ENCODE measurements around the gene STK32B. TPM values are rescaled to one million over a fixed set of nuclear protein-coding genes. Genes with fewer than 3 reads are reported as not detected.
"Not testable (repeated sequence)": the region's sequence is repeated elsewhere in the genome, so short reads cannot be mapped to it uniquely, and the experiment has no call there.

Gene STK32B
- total RNA-seq, 1 experiment from 2014 or later, result 16.8 TPM

DNA sequence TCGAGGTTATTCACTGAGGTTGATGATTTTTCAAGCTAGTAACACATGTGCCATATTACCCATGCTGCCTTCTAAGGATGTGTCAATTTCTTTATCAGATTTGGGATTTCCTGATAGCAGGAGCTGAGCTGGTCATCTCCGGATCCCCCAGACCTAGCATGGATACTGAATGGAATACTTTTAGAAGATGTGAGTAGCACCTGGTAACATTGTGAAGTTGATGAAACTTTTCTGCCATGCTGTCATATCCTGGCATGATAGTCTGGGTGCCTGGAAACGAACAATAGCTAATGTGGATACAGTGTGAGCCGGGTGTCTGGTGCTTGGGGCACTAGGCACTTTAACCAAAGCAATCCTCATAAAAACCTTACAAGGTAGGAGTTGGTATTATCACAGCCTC is 21.1 kb upstream of the STK32B start:
- no peak for DNase-seq (ENCODE audit: low spot score)

DNA sequence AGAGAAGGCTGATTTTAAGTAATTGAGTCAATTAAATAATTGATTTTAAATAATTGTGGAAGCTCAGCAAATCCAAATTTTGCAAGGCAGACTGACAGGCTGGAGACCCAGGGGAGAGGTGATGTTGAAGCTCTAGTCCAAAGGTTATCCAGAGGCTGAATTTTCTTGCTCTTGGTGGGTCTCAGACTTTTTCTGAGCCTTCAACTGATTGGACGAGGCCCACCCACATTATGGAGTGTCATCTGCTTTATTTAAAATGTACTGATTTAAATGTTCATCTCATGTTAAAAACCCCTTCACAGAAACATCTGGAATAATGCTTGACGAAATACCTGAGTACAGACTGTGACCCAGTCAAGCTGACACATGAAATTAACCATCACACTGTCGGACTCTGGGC is 20.4 kb upstream of the STK32B start:
- DNase-seq (ENCODE audit: low spot score), result no peak

DNA sequence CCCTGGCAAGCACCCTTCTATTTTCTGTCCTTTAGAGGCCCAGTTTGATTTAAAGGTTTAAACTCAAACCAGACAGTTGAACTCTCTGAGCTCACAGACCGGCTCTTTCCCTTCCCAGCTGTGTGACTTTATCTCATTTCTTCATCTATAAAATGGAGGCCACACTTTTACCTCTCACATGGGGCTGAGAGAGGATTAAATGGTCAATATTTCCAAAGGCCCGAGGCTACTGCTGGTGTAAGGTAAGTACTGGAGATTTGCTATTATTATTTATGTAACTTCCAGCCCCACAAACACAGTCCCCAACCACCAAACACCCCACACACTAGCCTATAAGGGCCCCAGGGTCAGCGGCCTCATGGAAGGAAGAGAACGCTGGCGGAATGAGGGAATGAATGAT is 18.5 kb upstream of the STK32B start:
- DNase-seq (ENCODE audit: low spot score), result no peak

DNA sequence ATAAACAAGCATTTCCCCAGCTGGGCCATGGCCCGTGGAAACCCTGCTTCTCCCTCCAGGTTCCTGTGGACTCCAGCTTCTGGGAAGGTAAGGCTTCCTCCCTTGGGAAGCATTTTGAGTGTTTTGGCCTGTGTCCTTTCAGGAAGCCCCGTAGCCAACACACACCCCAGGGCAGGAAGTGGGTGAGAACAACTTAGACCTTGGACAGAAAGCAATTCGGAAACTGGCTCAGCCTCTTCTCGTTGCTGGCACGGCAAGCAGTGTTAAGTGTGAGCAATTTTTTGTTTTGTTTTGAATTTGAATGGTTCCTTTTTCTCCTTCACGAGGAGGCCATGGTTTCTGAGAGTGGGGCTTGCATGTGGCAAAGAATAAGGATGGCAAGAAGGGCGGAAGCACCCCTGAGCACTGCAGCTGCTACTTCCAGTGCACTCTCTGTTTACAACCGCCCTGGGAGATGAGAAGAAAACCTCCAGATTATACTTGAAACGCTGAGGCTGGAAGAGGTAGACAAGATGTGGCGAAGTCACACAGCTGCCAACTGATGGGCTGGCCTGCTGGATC is 17.9 kb upstream of the STK32B start:
- DNase-seq (ENCODE audit: low spot score), result peak; percentile 56

DNA sequence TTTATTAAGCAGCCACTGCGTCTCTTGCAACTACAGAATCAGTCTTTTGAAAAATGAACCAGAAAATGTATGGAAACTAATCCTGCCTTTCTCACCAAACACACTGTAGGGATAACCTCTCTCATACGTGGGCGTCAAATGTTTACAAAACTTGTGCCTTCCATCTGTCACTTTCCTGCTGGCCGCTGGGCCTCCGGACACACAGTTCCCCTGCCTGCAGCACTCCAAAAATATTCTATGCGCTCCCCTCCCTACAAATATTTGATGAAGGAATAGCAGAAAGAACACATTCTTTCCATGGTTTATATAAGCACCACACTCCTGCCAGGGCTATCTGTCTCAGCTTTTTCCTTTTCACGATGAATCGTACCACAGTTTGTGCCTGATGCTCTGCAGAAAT is 17.1 kb upstream of the STK32B start:
- DNase-seq (ENCODE audit: low spot score), result no peak

DNA sequence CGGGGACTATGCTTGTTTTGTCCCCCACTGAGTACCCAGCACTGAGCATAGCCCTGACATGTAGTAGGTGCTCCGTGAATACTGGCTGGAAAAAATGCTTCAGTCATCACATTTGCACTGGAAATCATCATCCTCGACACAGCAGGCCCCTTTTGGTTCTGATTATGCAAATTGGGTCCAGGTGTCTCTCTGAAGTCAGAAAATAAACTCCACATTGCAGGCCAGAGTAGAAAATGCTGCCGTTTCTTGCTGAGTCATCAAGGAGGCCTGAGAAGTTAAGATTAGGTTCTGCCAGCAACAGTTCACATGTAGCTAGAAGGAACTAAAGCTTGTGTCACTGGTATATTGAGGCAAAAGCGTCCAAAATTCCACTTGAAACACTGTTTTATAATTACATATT is 15.0 kb upstream of the STK32B start:
- DNase-seq (ENCODE audit: low spot score), result peak; percentile 51

DNA sequence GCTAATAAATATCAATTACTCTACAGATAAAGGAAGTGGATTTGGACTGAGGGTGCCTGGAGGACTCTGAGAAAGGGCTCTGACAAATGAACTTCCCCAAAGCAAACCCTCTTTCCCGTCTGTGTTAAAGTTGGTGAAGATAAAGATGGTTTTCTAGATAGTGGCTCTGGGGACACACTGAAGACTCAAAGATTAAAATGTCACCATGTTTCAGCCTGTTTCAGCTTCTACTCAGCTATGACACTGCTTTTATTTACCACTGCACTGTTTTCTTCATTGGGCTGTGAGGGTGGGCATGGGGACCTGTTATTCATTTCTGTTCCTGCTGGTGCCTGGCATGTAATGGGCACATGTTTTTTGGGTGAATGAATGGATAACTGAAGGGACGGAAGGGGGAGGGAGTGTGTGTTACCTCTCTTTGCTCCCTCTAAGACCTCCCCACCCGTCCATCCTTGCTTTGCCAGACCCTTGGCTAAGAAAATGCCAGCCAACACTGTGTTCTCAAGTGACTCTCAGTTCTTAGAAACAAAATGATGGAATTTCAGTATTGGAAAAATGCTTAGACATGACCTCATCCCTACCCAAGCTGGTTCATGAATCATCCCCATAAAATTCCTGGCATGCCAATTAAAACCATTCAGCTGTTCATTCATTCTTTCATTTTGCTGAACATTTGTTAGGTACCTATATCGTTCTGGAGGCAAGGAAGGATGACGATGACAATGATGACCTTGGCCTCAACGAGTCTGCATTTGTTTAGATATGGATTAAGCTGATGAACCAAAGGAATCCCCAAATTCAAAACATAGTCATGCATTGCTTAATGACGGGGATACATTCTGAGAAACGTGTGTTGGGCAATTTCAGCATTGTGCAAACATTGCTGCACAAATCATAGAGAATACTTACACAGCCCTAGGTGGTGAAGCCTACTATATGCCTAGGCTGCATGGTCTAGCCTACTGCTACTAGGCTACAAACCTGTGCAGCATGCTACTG is 13.4 kb upstream of the STK32B start:
- DNase-seq (ENCODE audit: low spot score), result peak; percentile 96

DNA sequence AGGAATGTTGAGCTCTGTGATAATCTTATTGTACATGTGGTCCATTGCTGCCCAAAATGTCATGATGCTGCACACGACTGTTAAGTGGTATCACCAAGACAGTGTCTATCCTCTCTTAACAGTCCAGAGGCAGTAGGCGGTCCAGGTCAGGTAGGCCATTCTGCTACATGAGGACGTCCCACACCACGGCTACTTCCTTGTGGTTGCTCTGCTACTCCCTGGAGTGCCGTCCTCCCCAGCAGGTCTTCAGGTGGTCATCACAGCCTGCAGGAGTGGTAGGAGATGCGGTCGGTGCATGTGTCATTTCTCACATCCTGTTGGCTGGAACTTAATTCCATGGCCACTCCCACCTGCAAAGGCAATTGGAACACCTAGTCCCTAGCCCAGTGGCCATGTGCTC is 11.5 kb upstream of the STK32B start:
- no peak for DNase-seq (ENCODE audit: low spot score)

DNA sequence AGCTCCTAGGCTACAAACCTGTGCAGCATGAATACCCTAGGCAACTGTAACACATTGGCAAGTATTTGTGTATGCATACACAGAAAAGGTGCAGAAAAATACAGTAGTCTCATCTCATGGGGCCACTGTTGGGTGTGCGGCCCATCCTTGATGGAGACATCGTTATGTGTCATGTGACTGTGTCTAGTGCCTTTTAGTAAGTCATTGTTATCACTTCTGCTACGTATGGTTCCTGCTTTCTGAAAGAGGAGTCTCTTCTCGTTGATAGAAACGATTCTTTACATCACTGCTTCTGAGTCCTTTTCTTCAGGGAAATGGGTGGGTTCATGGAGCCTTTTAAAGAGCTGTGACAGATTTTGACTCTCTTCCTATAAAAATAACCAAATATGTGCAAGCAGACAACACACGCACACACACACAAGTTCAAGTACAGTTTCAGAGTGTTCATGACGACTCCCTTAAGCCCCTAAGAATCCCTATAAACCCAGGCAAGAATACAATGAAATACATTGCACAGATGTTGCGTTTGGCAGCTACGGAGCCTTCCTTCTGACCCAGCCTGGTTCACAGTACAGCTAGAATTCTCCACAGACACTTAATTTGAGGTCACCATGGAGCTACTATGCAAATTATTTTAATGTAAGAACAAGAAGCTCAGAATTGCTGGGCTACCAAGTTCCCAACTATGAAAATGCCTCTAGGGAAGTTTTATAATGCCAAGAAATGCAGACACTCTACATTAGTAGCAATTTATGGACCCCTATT is 10.2 kb upstream of the STK32B start:
- DNase-seq (ENCODE audit: low spot score), result no peak

DNA sequence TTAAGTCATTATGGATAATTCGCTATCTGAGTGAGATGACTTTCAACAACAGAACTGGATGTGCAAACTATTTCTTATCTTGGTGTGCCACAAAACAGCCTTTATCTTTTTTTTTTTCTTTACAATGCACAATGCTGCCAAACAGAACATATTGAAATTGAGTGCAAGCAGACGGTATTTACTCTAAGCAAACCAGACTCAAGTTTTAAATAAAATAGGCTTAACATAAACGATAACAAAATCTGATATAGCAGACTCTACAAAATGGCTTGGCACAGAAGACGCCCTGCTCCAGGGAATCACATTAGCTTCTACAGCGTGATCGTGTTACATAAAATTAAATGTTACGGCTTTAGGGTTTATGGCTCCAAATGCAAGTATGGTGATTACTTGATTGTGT is 9.6 kb upstream of the STK32B start:
- DNase-seq (ENCODE audit: low spot score), result no peak

DNA sequence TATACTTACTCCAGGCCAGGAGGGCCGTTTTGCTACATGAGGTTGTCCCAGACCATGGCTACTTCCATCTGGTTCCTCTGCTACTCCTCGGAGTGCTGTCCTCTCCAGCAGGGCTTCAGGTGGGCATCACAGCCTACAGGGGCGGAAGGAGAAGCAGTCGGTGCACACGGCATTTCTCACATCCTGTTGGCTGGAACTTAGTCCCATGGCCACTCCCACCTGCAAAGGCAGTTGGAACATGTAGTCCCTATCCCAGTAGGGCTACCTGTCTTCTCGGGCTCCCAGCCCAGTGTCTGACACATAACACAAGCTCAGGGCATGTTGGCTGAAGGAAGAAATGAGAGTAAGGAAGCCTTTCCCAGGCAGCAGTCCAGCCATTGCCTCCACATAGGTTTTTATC is 7.7 kb upstream of the STK32B start:
- DNase-seq (ENCODE audit: low spot score), result no peak

DNA sequence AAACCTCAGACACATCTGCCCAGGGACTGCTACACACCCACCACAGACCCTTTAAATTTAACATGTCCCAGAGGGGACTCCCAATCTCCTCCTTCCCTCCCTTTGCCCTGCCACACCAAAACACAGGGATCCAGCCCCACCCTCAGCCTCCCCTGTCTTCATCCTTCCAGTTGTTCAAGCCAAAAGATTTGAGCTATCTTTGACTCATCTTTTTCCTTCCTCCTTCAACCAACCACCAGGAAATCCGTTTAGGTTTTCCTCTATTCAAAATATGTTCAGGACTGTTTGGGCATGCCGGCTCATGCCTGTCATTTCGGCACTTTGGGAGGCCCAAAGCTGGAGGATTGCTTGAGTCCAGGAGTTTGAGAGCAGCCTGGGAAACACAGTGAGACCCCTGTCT is 6.9 kb upstream of the STK32B start:
- DNase-seq (ENCODE audit: low spot score), result no peak

DNA sequence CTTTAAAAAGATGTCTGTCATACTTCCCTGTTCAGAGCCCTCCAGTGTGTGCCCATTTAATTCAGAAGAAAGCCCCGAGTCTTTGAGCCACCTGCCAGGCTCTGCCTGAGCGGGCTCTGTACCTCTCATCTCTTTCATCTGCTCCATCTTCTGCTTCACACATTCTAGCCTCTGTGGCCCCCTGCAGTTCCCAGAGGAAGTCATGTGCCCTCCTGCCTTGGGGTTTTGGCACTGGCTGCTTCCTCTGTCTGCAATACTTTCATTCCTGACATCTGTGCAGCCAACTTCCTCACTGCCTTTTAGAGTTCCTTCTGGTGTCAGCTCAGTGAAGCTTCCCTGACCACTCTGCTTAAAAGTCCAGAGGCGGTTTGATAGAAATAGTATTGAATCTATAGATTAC is 6.2 kb upstream of the STK32B start:
- DNase-seq (ENCODE audit: low spot score), result no peak

DNA sequence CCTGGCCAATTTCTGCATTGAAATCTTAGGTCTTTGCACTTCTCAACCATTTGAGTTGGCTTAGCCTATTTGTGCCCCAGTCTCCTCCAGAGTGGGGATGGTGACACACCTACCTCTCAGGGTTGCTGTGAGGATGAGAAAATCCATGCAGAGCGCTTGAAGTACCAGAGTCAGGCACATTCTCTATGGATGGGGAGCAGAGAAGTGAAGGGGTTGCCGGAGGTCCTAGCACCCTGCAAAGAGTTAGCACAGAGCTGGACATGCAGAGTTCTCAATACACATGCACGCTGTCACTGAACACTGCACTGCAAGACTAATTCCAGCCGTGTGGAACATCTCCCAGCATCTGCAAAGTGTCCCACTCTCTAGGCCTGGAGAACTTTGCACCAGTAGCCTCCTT is 2.6 kb upstream of the STK32B start:
- DNase-seq (ENCODE audit: low spot score), result no peak

DNA sequence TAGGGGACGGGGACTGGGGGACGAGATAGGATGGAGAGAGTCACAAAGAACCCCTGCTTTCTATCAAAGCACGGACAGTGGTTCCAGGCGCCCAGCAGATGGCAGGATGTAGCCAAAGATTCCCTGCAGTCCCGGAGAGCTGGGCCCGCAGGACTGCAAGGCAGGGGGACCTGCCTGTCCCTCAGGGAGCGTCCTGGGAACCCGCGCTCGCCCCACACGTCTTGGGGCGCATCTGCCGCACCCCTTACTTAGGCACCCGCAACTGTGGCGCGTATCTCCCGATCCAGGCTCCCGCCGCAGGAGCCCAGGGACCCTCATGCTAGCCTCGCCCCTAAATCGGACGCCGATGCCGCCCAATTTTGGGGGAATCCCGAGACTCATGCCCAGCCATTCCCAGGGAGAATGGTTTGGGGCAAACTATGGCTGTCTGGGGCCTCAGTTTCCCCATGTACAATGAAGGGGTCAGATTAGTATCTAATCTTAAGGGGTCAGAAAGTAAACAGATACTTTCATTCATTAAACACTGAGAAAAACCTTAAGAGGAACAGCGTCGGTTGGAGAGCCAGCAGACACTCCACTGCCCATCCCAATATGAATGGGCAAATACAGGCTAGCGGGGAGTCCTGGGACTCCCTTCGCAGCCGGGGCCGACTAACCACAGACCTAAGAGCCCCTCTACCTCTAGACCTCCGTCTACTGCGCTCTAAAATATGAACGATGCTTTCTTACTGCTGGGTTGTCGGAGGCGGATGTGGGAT is 581 bp upstream of the STK32B start:
- peak; percentile 84 for DNase-seq (ENCODE audit: low spot score)

DNA sequence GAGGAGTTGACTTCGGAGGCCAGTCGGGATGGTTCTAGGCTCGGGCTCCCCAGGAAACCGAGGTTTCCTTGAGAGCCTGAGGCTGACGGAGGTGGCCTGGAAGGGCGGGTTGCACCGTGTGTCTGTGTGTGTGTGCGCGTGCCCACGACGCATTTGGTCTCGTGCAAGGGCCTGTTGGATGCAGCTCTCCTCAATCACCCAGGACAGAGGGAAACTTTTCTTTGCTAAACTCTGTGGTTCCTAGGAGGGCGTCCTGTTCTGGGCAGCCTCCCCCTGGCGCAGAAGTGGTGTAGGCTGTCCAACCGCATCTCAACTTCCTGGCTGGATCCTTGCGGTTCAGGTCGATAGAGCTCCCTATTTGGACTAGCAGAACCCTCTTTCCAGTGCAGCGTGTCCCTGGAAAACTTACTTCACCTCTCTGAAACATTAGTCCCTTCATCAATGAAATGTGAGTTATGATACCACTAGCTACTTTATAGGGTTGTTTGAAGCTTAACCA is 973 bp downstream of the STK32B start:
- DNase-seq (ENCODE audit: low spot score), result no peak

DNA sequence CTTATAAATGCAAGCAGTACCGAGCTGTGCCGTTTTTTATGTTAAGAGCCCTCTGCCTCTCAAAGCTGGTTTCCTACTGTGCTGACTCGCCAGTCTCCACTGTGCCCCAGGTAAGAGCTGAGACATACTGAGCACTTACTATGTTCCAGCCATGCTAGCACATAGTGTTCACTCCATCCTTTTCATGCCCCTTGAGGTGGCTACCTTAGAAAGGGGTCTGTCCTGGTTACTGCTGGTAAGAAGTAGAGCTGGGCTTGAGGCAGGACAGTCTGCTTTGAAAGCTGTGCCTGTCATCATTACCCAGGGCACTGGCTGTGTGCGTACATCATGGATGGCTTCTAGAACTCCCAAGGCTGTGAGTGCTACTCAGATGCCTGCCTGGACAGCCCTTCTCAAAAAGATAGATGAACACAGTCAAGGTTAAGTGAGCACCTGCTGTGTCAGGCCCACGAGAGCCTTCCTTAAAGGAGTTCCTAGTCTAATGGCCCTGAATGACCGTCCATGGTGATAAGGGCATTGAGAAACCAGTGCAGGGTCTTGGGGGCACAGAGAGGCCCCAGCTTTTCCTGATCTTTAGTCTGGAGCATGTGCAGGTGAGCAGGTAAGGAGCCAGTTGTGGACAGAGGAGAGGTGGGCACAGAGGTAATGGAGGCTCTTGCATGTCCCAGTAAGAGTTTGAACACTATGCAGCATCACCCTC is 1.6 kb downstream of the STK32B start:
- DNase-seq (ENCODE audit: low spot score), result no peak

DNA sequence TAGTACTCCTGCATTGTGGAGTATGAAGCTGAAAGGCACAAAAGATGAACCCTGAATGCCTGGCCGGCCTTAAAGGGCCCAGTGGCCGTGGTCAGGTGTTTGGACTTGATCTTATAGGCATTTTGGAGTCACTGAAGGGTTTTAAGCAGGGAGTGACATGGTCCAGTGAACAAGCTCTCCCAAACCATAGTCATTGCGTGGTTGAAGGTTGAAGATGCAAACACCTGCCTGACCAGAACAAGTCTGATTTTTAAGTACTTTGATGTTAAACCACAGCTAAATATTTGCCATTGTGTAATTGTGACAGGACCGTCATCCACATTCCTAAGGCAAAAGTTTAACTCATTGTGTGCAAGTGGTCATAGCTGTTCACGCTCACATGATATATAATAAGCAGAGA is 3.3 kb downstream of the STK32B start:
- DNase-seq (ENCODE audit: low spot score), result no peak

DNA sequence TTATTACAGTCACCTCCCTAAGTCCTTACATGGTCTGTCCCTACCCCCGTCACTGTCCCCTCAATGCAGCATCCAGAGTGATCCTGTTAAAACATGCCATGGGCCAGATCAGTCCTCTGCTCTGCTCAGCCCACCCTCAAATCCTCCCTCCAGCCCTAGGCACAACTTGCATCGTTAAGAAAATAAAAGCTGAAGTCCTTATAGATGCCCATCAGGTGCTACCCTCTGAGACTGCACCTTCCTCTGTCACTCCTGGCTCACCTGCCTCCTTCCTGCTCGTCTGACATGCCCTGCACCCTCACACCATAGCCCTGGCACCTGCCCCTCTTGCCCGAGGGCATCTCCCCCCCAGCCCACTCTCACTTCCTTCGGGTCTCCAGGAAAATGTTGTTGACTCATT is 4.1 kb downstream of the STK32B start:
- no peak for DNase-seq (ENCODE audit: low spot score)

DNA sequence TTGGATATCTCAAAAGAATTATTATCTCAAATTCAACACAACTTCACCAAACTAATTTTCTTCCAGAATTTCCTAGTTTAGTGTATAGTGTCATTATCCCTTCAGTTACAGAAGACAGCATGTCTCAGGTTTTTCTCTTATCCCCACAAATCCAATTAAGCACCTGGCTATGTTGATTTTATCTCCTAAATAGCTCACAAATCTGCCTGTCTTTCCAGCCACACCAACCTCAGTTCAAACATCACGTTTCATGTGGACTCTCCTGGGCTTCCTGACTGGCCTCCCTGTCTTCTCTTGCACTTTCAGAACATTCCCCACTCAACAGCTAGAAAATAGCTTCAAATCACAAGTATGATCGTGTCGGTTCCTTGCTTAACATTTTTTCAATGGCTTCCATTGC is 14.8 kb downstream of the STK32B start:
- DNase-seq (ENCODE audit: low spot score), result no peak

DNA sequence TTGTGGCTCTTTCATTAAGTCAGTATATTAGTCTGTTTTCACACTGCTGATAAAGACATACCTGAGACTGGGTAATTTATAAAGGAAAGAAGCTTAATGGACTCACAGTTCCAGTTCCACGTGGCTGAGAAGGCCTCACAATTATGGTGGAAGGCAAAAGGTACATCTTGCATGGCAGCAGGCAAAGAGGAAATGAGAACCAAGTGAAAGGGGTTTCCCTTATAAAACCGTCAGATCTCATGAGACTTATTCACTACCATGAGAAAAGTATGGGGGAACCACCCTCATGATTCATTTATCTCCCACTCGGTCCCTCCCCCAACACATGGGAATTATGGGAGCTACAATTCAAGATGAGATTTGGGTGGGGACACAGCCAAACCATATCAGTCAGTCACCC is 15.7 kb downstream of the STK32B start:
- not testable (repeated sequence) for DNase-seq (ENCODE audit: low spot score)

Data from H4 (cell line).